GM23248 (cell line): ENCODE measurements around the gene RAPGEF2. TPM values are rescaled to one million over a fixed set of nuclear protein-coding genes. Genes with fewer than 3 reads are reported as not detected.

ENCODE experiments used
- DNase-seq: peaks from one replicate; pipeline ENCODE4 v3.0.0-alpha.2; 2015
- H2AFZ ChIP-seq: fragments of 200-600 bp; sonication (generic); 2 replicates; pipeline ENCODE4 v1.6.1; 2016; ENCODE audit warnings: antibody characterized with exemption
- H3F3A ChIP-seq: fragments of 200-600 bp; sonication (generic); 2 replicates; pipeline ENCODE4 v1.6.1; 2016; ENCODE audit warnings: mild to moderate bottlenecking, antibody characterized with exemption, mixed run types; ENCODE audit not compliant: insufficient read depth
- H3K27ac ChIP-seq: fragments of 200-600 bp; sonication (generic); 2 replicates; pipeline ENCODE4 v1.5.1; 2016; ENCODE audit warnings: mild to moderate bottlenecking
- H3K27me3 ChIP-seq: fragments of 200-600 bp; sonication (generic); replicated peaks from 2 replicates; pipeline ENCODE4 v1.6.1; 2016; ENCODE audit warnings: mild to moderate bottlenecking; ENCODE audit not compliant: insufficient read depth
- H3K36me3 ChIP-seq: fragments of 200-600 bp; sonication (generic); 2 replicates; pipeline ENCODE4 v1.6.1; 2016; ENCODE audit warnings: low read depth, mild to moderate bottlenecking
- H3K4me1 ChIP-seq: fragments of 200-600 bp; sonication (generic); 2 replicates; pipeline ENCODE4 v1.6.1; 2016; ENCODE audit warnings: mild to moderate bottlenecking; ENCODE audit not compliant: insufficient read depth
- H3K4me2 ChIP-seq: fragments of 200-600 bp; sonication (generic); one replicate; pipeline ENCODE4 v1.6.1; 2016; ENCODE audit warnings: mild to moderate bottlenecking; ENCODE audit not compliant: unreplicated experiment
- H3K4me3 ChIP-seq: fragments of 200-600 bp; sonication (generic); 2 replicates; pipeline ENCODE4 v1.5.1; 2016; ENCODE audit warnings: mild to moderate bottlenecking
- H3K79me2 ChIP-seq: fragments of 200-600 bp; sonication (generic); 2 replicates; pipeline ENCODE4 v1.6.1; 2016; ENCODE audit warnings: mild to moderate bottlenecking; ENCODE audit not compliant: insufficient read depth
- H3K9ac ChIP-seq: fragments of 200-600 bp; sonication (generic); 2 replicates; pipeline ENCODE4 v1.6.1; 2016; ENCODE audit warnings: mild to moderate bottlenecking
- H3K9me2 ChIP-seq: fragments of 200-600 bp; sonication (generic); 2 replicates; pipeline ENCODE4 v1.6.1; 2016; ENCODE audit warnings: mixed run types, mild to moderate bottlenecking, moderate library complexity; ENCODE audit not compliant: insufficient read depth
- H3K9me3 ChIP-seq: fragments of 200-600 bp; sonication (generic); one replicate; pipeline ENCODE4 v1.6.1; 2017; ENCODE audit warnings: low read depth
- H4K20me1 ChIP-seq: fragments of 200-600 bp; sonication (generic); 2 replicates; pipeline ENCODE4 v1.6.0; 2016; ENCODE audit not compliant: insufficient read depth
- EZH2 ChIP-seq: fragments of 200-600 bp; sonication (generic); IDR thresholded peaks from 2 replicates; pipeline ENCODE4 v1.6.1; 2018; ENCODE audit warnings: antibody characterized with exemption, mild to moderate bottlenecking; ENCODE audit not compliant: insufficient read depth, poor library complexity, severe bottlenecking
- EZH2phosphoT487 ChIP-seq: fragments of 200-600 bp; sonication (generic); IDR thresholded peaks from 2 replicates; pipeline ENCODE4 v1.6.1; 2018; ENCODE audit warnings: antibody characterized with exemption, moderate library complexity, mild to moderate bottlenecking, low read depth; ENCODE audit not compliant: insufficient read depth
- WGBS, 2 experiments: methylation state at CpG; one replicate each; pipeline ENCODE4 v1.1.6; 2015 to 2017; ENCODE audit warnings: low lambda C conversion rate in 2 of 2, low coverage in 1 of 2; ENCODE audit errors: missing lambda C conversion rate in 2 of 2; 5-methylcytosine and 5-hydroxymethylcytosine counted together
- in situ Hi-C: fragments of 300-500 bp; cut with MboI; formaldehyde crosslinking; loops from 2 replicates; pipeline ENCODE4 v1.15.0; 2020
- polyA plus RNA-seq: library from polyadenylated mRNA; unstranded; fragments of >200 nt; fragmentation: Nextera tagmentation; extraction: Ambion mirVana; gene quantifications from 2 replicates; pipeline ENCODE4 v1.2.1, GENCODE V29; 2016
- total RNA-seq: library from RNA; depleted of rRNA; stranded (reverse); fragments of >200 nt; shearing (Covaris generic); gene quantifications from 2 replicates; pipeline ENCODE4 v1.2.3, GENCODE V29; 2014

Gene RAPGEF2
- total and polyA plus RNA-seq, 2 experiments from 2014 or later = 6.6 to 21.7 TPM

- in situ Hi-C loops = no loop called here
- WGBS, 2 experiments = 97 to 99% methylated on average over 5 of the region's 5 CpGs
- TF ChIP-seq EZH2 (no peak), EZH2phosphoT487 (no peak)
- Histone ChIP-seq H3K4me1 (peaks cover under 1% of the 10 kb centered on the region; the same call in 1 of the 2 replicates), H3K27ac (no peak overlapping the region), H3K4me2 (no peak overlapping the region), H3K36me3 (no peaks in the 10 kb centered on the region), H3K27me3 (no peaks in the 10 kb centered on the region), H3F3A (no peaks in the 10 kb centered on the region), H2AFZ (no peak overlapping the region), H3K4me3 (no peak overlapping the region), H4K20me1 (peaks cover 6% of the 10 kb centered on the region; the same call in 1 of the 2 replicates), H3K9me3 (no peaks in the 10 kb centered on the region), H3K9ac (no peak overlapping the region), H3K9me2 (no peaks in the 10 kb centered on the region), H3K79me2 (peaks cover 93% of the 10 kb centered on the region)
- DNase-seq = no peak
These were observed 66.8 kb downstream of the RAPGEF2 start for GRCh38 chr4:159169404-159170302.

- DNase-seq = peak; percentile 18
- Histone ChIP-seq H2AFZ (no peak overlapping the region), H3F3A (no peaks in the 10 kb centered on the region), H3K9me3 (no peaks in the 10 kb centered on the region), H3K4me2 (no peak overlapping the region), H3K27me3 (no peaks in the 10 kb centered on the region), H3K9ac (no peak overlapping the region), H3K36me3 (no peaks in the 10 kb centered on the region), H4K20me1 (peaks cover 6% of the 10 kb centered on the region; the same call in 1 of the 2 replicates), H3K27ac (no peak overlapping the region), H3K4me3 (no peak overlapping the region), H3K9me2 (no peaks in the 10 kb centered on the region), H3K79me2 (peaks cover 86% of the 10 kb centered on the region), H3K4me1 (peaks cover 15% of the 10 kb centered on the region)
- in situ Hi-C loops = no loop called here
- WGBS, 2 experiments = 92 to 96% methylated on average over 4 of the region's 4 CpGs
- TF ChIP-seq EZH2phosphoT487 (no peak), EZH2 (no peak)
These were observed 68.4 kb downstream of the RAPGEF2 start for GRCh38 chr4:159171287-159171686.

- H3K36me3 ChIP-seq = no peaks in the 10 kb centered on the region
- no peaks in the 10 kb centered on the region for H3K9me2 ChIP-seq
- H4K20me1 ChIP-seq = peaks cover 6% of the 10 kb centered on the region; the same call in 1 of the 2 replicates
- H2AFZ ChIP-seq = no peak overlapping the region
- no peak overlapping the region for H3K4me2 ChIP-seq
- H3K27ac ChIP-seq = no peak overlapping the region
- no peak overlapping the region for H3K9ac ChIP-seq
- peaks cover 20% of the 10 kb centered on the region for H3K4me1 ChIP-seq
- TF ChIP-seq EZH2 = no peak
- no peak for TF ChIP-seq EZH2phosphoT487
- H3K9me3 ChIP-seq = no peaks in the 10 kb centered on the region
- H3F3A ChIP-seq = no peaks in the 10 kb centered on the region
- no peak overlapping the region for H3K4me3 ChIP-seq
- no peaks in the 10 kb centered on the region for H3K27me3 ChIP-seq
- DNase-seq = no peak
- 97 to 98% methylated on average over 4 of the region's 4 CpGs for WGBS, 2 experiments
- H3K79me2 ChIP-seq = peaks cover 87% of the 10 kb centered on the region
- in situ Hi-C loops = no loop called here
These were observed 71.0 kb downstream of the RAPGEF2 start for GRCh38 chr4:159173886-159174285.

- no peaks in the 10 kb centered on the region for H3F3A ChIP-seq
- peaks cover 86% of the 10 kb centered on the region for H3K79me2 ChIP-seq
- H3K27me3 ChIP-seq = no peaks in the 10 kb centered on the region
- DNase-seq = peak; percentile 9
- H3K9ac ChIP-seq = 0 out of 2 replicates have a peak overlapping the region, but pooled peaks have one; percentile 10
- no peak overlapping the region for H3K4me2 ChIP-seq
- no peaks in the 10 kb centered on the region for H3K36me3 ChIP-seq
- H4K20me1 ChIP-seq = peaks cover 6% of the 10 kb centered on the region; the same call in 1 of the 2 replicates
- 87 to 98% methylated on average over 2 of the region's 2 CpGs for WGBS, 2 experiments
- H3K4me1 ChIP-seq = peaks cover 28% of the 10 kb centered on the region
- no peak overlapping the region for H3K27ac ChIP-seq
- in situ Hi-C loops = no loop called here
- no peaks in the 10 kb centered on the region for H3K9me2 ChIP-seq
- H3K9me3 ChIP-seq = no peaks in the 10 kb centered on the region
- H3K4me3 ChIP-seq = no peak overlapping the region
- TF ChIP-seq EZH2 (no peak), EZH2phosphoT487 (no peak)
- no peak overlapping the region for H2AFZ ChIP-seq
These were observed 71.8 kb downstream of the RAPGEF2 start for GRCh38 chr4:159174645-159175084.
